Activated effector memory CD4-positive, alpha-beta T cell treated with Interleukin-2 at 50 U/mL for 16 hours (primary cell): ENCODE data around the gene RAD51B.
"Not testable (repeated sequence)": the region's sequence is repeated elsewhere in the genome, so short reads cannot be mapped to it uniquely, and the experiment has no call there.

ENCODE experiments used
- DNase-seq: peaks from one replicate; pipeline ENCODE4 v3.0.0-alpha.2; 2020

Gene RAD51B

DNA sequence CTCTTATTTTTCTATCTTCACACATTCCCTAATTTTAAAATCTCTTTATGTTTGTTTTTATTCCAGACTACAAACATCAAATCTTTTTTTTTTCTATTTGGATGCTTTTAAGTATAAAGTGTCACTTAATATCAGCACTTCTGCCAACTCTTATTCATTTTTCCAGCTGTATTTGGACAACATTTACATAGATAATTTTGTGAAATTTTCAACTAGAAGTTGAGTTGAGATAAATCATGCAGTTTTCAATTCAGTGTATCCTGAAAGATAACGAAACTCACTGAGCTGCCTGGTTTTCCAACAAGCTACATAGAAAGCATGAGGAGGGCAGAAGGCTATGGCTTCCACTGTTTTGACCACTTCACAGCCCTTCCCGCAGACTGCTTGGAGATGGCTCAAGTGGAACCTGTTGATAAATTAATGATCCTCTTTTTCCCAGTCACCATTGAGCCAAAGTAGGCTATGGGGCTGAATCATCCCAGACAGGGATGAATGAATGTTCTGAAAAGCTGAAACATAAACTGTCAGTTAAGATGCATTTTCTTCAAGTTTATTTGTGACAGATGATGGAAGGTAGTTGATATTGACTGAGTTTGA lies 213.9 kb downstream of the RAD51B start:
- no peak for DNase-seq

DNA sequence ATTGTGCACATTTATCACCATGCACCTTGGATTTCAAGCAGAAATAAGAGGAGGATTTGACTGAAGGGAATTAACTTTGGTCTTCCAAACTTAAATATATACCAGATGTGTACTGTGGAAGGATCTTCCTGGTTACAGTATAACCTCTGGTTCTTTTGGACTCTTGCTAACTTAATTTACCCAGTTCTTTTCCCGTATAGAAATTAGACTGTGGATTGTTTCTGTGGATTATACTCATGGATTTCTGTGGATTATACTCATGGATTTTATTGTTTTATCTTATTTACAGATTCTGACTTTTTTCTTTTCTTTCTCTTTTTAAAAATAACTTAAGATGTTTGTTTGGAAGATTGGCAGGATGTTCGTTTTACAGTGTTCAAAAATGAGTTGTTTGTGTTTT lies 215.3 kb downstream of the RAD51B start:
- DNase-seq: no peak

DNA sequence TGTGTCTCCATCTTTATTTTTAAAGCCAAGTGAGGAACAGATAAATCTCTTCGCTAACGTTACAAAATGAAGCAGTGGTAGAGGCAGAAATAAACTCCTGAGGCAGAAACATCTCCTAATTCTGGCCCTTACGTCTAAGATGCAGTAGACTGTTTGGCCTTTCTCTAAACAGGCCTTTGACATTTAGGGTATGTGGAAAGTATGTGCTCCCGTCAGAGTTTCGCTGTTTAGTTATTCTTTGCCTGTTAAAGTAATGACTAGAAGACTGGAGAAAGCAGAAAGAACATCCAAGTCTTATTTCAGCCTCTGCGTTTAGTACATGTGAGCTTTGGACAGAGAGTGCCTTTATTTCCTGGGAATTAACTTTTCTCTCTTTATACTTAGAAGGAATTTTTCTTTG lies 216.6 kb downstream of the RAD51B start:
- no peak for DNase-seq

DNA sequence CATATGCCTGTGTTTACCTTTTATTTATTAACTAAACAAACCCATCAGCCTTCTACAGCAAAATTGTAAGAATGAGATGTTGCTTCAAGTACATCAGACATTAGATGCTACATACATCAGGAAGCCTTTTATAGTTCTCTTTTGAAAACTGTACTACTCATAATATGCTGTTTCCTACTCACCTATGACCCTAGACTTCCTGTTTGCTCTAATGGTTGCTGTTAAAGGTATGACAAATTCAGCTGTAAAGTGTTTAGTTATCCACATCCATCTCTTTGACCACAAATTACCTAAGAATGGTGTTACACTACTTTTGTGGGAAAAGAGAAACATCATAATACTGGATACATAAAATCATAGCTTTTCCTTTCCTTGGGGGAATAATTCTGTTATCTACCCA lies 220.0 kb downstream of the RAD51B start:
- DNase-seq: no peak

DNA sequence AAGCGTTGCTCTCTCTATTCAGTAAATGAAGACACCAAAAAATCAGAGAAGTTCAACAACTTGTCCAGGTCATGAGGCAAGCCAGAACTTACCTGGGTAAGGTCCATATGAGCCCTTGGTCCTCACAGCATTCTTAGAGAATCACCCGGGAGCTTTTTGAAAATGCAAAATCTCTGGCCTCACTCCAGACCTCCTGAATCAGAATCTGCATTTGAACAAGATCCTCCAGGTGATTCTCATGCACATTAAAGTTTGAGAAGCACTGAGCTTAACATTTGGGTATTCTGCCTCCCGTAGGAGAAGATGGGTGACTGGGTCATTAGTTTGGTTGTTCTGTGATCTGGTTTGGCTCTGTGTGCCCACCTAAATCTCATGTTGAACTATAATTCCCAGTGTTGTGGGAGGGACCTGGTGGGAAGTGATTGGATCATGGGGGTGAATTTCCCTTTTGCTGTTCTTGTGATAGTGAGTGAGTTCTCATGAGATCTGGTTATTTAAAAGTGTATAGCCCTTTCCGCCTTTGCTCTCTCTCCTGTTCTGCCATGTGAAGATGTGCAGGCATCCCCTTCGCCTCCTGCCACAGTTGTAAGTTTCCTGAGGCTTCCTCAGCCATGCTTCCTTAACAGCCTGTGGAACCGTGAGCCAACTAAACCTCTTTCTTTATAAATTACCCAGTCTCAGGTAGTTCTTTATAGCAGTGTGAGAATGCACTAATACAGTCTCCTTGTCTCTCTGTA lies 221.2 kb downstream of the RAD51B start:
- DNase-seq: no peak

DNA sequence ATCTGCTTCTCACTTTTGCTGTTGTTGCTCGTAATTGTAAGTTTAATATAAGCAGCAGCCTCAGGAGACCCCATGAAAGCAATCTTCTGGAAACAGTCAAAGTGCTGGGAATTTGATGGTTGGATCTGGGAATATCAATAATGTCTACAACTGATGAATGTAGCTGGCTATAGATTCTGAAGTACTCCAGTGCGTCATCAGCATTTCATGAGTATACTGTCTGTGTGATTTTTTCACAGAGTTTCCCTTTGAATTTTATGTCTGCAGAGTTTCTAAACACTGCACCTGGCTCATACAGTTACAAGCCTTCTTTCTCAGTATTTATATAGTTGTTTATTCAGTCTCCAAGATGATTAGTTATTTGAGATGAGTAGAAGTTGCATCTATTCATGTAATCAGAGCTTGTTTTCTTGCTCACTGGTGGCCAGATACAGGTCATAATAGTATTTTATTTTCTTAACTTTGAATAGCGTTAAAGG lies 222.3 kb downstream of the RAD51B start:
- DNase-seq: no peak

DNA sequence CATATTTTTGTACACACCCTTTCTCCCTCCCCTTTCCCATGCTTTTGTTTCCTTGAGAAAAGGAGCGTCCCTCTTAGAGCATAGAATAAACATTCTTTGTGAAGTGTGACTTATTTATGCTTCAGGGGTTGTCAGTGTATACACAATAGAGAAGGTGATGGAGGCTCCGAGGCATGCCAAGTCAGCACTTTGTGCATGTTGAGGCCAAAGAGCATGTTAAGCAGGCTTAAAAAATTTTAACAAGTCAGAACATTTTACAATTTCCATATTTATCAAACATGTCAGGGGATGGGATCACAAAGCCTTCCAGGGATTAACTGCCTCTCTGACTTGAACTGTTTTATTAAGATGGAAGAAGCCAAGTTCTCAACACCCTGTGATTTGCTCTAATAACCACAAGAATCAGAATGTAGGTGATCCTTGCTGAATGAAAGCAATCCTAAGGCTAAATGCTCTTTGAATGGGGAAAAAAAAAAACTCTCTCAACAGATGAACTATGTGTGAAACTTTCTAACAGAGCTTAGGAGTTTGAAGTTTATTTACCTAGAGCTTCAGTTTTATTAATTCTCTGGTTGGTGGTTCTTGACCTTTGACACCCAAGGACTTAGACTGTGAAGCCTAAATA lies 223.1 kb downstream of the RAD51B start:
- no peak for DNase-seq

DNA sequence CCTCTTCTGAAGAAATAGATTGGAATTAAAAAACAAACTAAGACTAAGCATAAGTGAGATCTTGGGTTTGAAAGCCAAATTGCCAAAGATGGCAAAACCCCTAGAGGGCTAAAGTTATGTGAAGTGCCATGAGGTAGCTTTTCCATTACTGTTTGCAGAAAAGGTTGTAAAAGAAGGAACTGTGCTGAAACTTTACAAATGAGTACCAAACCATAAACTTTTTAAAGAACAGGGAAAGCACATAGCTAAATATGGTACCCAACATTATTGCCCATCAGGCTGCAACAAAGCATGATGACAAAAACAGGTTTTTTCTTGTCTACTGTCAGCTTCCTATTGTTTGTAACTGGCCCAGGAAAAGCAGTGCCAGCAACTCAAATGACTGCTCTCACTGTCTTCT lies 224.2 kb downstream of the RAD51B start:
- no peak for DNase-seq

DNA sequence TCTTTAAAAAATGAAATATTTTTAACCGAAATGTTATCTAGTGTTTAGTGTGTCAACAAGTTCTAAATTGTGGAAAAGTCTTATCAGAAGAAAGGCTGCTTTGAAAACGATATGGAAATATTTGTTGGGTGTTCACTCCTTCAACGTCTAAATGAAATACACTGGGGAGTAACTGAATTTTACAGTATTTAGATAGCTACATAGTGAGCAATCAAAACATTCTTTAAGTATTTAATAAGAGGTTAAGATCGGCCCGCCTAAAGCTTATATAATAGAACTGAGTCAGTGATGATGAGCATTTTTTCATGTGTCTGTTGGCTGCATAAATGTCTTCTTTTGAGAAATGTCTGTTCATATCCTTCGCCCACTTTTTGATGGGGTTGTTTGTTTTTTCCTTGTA lies 228.3 kb downstream of the RAD51B start:
- DNase-seq: no peak

DNA sequence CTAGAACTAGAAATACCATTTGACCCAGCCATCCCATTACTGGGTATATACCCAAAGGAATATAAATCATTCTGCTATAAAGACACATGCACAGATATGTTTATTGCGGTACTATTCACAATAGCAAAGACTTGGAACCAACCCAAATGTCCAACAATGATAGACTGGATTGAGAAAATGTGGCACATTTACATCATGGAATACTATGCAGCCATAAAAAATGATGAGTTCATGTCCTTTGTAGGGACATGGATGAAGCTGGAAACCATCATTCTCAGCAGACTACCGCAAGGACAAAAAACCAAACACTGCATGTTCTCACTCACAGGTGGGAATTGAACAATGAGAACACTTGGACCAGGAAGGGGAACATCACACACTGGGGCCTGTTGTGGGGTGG lies 229.2 kb downstream of the RAD51B start:
- not testable (repeated sequence) for DNase-seq

DNA sequence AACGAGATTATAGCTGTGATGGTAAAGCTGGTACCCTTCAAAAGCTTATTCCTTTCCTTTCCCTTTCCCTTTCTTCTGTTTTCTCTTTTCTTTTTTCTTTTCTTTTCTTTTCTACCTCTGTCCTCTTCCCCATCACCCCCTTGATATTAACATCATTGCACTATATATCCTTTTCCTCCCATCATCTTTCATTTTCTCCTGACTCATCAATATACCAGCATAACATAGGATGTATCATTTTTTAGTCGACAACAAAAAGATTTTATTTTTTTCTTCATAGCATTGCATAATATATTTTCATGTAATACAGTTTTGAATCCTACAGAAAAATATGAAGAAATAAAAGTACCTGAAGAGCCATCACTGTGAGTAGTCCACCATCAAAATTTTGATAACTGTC lies 230.6 kb downstream of the RAD51B start:
- no peak for DNase-seq

DNA sequence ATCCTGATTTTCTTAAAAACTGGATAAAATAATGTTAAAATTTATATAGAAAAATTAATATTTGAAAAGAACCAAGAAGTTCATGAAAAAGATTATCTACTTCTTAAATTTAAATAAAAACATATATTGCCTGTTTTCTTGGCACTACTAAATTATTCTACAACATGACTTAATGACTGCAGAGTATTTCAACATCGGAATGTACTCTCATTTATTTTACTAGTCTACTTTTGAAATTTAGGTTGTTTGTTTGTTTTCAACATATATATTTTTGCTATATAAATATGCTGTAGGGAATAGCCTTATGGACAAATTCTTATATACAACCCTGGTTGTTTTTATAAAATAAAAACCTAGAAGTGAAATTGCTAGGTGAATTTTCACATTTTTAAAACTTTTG lies 231.6 kb downstream of the RAD51B start:
- no peak for DNase-seq

DNA sequence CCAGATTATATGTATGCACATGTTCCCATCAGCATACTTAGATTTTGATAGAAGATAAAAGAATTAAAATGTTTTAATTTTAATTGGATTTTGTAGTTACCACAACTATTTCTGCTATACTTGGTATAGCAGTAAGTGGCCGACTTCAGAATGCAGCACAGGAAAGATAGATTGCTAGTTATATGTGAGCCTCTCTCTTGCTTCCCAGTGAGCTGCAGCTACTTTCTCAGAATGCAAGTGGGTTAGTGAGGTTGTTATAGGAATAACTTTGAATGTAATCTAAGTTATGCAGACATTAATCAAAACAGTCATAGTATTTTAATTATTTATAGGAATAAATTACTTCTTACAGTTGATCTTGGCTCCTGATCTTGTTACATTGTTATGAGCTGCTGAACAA lies 240.6 kb downstream of the RAD51B start:
- no peak for DNase-seq

DNA sequence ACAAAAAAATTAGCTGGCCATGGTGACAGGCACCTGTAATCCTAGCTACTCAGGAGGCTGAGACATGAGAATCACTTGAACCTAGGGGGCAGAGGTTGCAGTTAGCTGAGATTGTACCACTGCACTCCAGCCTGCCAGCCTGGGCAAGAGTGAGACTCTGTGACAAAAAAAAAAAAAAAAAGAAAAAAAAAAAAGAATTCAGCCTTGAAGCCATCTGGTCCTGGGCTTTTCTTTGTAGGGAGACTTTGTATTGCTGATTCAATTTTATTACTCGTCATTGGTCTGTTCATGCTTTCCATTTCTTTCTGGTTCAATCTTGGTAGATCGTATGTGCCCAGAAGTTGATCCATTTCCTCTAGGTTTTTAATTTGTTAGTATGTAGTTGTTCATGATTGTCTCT lies 243.1 kb downstream of the RAD51B start:
- no peak for DNase-seq

DNA sequence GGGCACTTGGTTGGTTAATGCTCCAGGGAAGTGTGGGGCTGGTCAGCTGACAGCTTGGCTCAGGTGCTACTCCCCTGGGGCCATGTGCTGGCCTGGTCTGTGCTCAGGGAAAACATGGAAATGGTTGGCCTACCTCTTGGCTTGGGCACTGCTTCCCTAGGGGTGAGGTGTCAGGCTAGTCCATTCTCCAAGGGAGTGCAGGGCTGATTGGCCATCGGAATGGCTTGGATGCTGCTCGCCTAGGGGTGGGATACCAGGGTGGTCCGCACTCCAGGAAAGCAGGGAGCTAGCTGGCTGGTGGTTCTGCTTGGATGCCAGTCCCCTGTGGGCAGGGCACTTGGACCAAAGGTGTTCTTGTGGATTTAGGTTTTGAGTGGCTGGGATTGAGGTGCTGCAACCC lies 245.7 kb downstream of the RAD51B start:
- no peak for DNase-seq

DNA sequence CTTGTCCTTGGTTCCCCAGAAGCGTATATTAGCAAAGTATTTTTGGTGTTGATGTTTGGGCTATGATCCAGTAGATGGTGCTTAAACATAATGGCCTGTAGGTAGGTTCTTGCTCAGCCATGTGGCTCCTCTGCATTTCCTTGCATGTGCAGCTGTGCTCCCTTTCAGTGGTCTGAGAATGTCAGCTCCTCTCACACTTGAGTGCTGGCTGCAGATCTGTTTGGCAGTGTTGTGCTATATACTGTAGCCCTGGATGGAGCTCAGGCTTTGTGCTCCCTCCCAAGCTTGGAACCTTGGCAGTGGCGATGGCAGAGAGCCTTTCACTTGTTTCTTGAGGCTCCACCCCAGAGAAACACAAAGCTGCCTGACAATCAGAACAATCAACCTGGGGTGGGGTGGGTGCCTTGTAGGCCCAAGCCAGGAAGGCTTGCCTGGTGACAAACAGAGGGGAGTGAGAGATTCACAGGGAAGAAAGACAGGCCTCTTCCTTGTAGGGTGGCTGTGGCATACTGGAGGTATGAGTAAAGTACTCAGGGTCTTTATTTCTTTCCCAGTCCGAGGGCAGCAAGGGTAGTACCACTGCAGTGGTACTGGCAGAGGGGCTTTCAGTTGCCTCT lies 255.3 kb downstream of the RAD51B start:
- no peak for DNase-seq

DNA sequence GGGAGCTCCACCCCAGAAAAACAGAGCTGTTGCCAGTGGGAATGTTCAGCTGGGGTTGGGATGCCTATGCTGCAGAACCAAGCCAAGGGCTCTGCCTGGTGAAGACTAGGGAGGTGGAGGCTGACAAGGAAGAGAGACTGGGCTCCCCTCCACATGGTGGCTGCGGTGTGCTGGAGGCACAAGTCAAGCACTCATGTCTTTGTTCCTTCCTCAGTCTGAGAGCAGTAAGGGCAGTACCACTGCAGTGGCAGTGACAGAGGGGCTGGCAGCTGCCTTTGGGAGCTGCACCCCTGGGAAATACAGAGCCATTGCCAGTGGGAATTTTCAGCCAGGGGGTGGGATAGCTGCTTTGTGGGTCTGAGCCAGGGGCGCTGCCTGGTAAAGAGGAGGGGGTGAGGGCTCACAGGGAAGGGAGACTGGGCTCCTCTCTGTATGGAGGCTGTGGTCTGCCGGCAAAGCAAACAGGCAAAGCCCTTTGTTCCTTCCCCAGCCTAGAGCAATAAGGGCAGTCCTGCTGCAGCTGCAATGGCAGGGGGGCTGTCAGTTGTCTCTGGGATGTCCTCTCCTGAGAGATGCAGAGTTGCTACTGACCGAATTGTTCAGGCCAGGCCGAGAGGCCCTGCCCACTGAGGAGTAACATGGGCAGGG lies 255.9 kb downstream of the RAD51B start:
- DNase-seq: no peak

DNA sequence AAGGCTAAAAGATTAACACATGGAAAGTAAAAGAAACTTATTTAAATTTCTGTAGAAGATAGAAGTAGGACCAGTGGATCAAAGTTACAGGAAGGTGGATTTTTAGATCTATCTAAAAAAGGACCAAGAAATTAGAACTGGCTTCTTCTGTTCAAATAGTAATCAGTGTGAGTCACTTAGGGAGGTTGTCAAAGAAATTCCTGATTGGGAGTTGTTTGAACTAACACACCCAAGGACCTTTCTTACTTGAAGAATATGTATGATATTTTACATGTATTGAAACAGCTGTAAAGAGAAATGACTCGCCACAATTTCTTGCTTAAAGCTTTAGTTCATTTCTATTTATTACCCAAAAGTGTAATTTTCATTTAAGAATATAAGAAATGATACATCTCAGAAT lies 256.9 kb downstream of the RAD51B start:
- DNase-seq: no peak

DNA sequence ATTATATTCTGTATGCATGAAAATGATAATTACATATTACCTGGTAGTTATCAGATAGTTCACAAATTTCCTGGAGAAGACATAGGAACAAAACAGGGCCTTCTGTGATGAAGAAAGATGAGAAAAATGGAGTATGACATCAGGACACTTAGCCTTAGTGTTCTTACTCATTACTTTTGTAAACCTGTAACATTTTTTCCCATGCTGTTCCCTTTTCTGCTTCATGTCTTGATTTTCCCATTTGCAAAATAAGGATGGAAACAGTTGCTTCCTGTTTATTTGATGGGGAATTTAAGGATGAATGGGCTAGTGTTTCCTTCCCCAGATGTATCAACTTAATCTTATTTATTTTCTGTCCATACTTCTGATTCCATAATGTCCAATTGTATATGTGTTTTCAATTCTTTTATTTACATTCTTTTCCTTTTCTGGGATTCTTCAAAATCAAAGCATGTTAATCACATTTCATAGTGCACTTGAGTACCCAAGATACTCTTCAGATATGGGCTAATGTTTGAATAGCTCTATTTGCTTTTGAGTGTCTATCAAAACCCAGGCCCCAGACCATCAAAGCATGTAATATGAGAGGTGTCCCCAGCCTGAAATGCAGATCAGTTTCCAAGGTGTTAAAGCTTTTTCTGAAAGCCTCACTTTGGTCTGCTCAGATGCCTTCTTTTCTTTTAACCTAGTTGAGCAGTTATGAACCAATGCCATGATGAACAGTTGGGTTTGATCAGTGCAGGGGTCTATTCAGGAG lies 260.5 kb downstream of the RAD51B start:
- no peak for DNase-seq

DNA sequence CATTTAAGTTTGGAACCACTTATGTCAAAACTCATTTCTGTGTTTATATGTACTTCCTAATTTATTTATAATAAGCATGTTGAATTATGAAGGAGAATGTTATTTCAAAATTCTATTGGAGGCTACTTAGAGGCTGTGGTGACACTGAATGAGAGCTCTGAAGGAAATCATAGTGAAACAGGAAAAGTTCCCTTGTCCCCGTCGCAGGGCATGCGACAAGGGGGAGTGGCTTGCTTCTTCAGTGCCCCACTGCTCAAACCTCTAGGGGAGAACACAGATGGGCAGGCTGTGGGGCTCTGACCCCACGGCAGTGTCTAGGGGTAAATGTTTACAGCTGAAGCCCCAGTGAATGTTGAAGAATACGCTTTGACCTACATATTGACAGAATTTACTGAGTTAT lies 261.9 kb downstream of the RAD51B start:
- DNase-seq: no peak

DNA sequence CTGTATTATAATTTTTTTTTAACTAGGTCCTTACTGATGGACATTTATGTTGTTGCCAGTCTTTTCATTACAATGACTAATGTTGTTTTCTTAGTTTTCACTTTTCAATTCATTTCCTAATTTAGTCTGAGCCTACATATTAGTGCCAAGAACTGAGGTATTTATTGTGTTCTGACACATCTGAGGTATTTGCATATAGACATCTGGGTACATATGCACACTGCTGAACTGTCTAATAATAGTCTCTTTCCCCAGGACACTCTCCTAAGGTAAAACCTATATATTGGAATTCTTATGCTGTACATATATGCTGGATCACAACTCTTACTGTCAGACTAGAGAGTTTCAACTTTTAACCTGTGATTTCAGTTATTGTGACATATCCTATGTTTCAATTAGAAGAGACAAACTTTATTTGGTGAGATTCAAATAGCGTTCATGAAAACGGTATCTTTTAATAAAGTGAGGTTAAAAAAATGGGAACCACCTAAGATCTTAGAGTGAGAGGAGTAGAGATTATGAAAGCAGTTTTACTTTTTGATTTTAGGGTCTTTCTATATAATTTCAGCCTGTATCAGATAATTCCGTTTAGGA lies 263.2 kb downstream of the RAD51B start:
- DNase-seq: no peak

DNA sequence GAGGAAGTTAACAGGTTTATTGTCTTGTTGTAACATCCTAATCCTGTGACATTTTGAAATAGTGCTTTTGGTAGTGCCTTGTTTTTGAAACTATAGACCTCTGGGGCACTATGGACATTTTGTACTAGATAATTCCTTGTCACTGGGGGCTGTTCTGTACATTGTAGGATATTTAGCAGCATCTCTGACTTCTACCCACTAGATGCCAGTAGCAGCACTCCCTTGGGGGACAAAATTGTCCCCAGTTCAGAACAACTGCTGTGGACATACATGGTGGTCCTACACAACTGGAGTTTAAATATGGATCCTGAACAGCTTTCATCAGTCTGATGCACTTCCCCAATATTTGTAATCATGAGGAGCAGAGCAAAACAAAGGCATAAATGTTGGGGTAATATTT lies 264.7 kb downstream of the RAD51B start:
- no peak for DNase-seq
